GM19397 (cell line): Measurements from ENCODE around the gene LCN10.

Experiments
- ATAC-seq: cut with Tn5 transposase; IDR thresholded peaks from one replicate; pipeline ENCODE4 v1.9.1; 2021; ENCODE audit warnings: mild to moderate bottlenecking, moderate library complexity; ENCODE audit not compliant: unreplicated experiment

Gene LCN10

GRCh38 chr9:136740491-136740890 lies 2.2 kb downstream of the LCN10 start:
- ATAC-seq: no peak

- ATAC-seq: no peak
Observed at GRCh38 chr9:136740069-136740468, 2.7 kb downstream of the LCN10 start.

GRCh38 chr9:136739509-136739908 lies 3.2 kb downstream of the LCN10 start:
- no peak for ATAC-seq

- ATAC-seq: no peak
Observed at GRCh38 chr9:136738960-136739359, 3.8 kb downstream of the LCN10 start.

GRCh38 chr9:136735812-136736480 lies 6.8 kb downstream of the LCN10 start:
- no peak for ATAC-seq

GRCh38 chr9:136734837-136735496 lies 7.8 kb downstream of the LCN10 start:
- no peak for ATAC-seq

GRCh38 chr9:136733611-136734010 lies 9.1 kb downstream of the LCN10 start:
- no peak for ATAC-seq

GRCh38 chr9:136732444-136733178 lies 10.1 kb downstream of the LCN10 start:
- ATAC-seq: no peak

- no peak for ATAC-seq
Observed at GRCh38 chr9:136729926-136730325, 12.8 kb downstream of the LCN10 start.

GRCh38 chr9:136729144-136729543 lies 13.6 kb downstream of the LCN10 start:
- no peak for ATAC-seq

GRCh38 chr9:136728548-136729123 lies 14.1 kb downstream of the LCN10 start:
- peak; percentile 30 for ATAC-seq

GRCh38 chr9:136728080-136728547 lies 14.6 kb downstream of the LCN10 start:
- peak; percentile 70 for ATAC-seq

GRCh38 chr9:136726631-136727191 lies 16.0 kb downstream of the LCN10 start:
- no peak for ATAC-seq

GRCh38 chr9:136726118-136726517 lies 16.6 kb downstream of the LCN10 start:
- ATAC-seq: no peak

- no peak for ATAC-seq
Observed at GRCh38 chr9:136725612-136726011, 17.1 kb downstream of the LCN10 start.

- no peak for ATAC-seq
Observed at GRCh38 chr9:136724772-136725171, 18.0 kb downstream of the LCN10 start.

GRCh38 chr9:136723989-136724388 lies 18.8 kb downstream of the LCN10 start:
- ATAC-seq: no peak

GRCh38 chr9:136723362-136723976 lies 19.3 kb downstream of the LCN10 start:
- no peak for ATAC-seq

- ATAC-seq: no peak
Observed at GRCh38 chr9:136722969-136723356, 19.8 kb downstream of the LCN10 start.

GRCh38 chr9:136722093-136722968 lies 20.4 kb downstream of the LCN10 start:
- no peak for ATAC-seq
